Coronary artery (tissue), 2 donors: ENCODE results near the gene INSR.
A peak's percentile ranks its signal among the peaks of the same experiment; 100 is the strongest.

Source experiments
- DNase-seq: peaks from one replicate; pipeline ENCODE4 v3.0.0-alpha.2; 2017; ENCODE audit warnings: low spot score
- H3K27ac ChIP-seq, 2 donors: fragments of 200-600 bp; sonication (generic); one replicate each; pipeline ENCODE4 v1.5.1; 2016 to 2019
- H3K4me3 ChIP-seq: fragments of 200-600 bp; sonication (generic); 2 replicates; pipeline ENCODE4 v1.5.1; 2016; ENCODE audit warnings: mild to moderate bottlenecking, moderate library complexity
- TF ChIP-seq, protein P1 (sequence below): fragments of 200-600 bp; sonication (generic); IDR thresholded peaks from one replicate; pipeline ENCODE4 v1.5.1; 2019; ENCODE audit warnings: antibody characterized with exemption

INSR gene

DNA sequence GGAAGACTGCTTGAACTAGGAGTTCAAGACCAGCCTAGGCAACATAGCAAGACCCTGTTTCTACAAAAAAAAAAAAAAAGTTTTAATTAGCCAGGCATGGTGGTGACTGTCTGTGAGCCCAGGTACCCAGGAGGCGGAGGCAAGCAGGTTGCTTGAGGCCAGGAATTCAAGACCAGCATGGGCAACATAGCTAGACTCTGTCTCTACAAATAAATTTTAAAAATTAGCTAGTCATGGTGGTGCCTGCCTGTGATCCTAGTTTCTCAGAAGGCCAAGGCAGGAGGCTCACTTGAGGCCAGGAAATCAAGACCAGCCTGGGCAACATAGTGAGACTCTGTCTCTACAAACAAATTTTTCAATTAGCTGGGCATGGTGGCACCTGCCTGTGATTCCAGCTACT is 6.1 kb downstream of the INSR start:
- H3K27ac ChIP-seq, result peak overlapping the region in 1 of 2 donors; percentile 32
- TF ChIP-seq, protein P1, sequence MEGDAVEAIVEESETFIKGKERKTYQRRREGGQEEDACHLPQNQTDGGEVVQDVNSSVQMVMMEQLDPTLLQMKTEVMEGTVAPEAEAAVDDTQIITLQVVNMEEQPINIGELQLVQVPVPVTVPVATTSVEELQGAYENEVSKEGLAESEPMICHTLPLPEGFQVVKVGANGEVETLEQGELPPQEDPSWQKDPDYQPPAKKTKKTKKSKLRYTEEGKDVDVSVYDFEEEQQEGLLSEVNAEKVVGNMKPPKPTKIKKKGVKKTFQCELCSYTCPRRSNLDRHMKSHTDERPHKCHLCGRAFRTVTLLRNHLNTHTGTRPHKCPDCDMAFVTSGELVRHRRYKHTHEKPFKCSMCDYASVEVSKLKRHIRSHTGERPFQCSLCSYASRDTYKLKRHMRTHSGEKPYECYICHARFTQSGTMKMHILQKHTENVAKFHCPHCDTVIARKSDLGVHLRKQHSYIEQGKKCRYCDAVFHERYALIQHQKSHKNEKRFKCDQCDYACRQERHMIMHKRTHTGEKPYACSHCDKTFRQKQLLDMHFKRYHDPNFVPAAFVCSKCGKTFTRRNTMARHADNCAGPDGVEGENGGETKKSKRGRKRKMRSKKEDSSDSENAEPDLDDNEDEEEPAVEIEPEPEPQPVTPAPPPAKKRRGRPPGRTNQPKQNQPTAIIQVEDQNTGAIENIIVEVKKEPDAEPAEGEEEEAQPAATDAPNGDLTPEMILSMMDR, result no peak
- DNase-seq, result no peak
- no peak overlapping the region for H3K4me3 ChIP-seq

DNA sequence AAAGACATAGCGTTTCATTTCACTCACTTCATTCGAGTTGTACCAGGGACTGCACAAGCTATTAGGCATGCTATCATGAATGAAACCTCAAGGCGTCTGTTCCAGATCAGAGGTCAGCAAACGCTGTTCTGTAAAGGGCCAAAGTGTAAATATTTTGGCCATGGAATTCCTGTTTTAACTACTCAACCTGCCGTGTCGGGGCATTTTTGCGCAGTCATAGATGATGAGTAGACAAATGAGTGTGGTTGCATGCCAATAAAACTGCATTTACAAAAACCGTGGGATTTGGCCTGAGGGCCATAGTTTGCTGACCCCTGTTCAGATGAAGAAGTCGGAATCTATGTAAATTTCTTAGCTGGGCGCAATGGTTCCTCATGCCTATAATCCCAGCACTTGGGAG is 6.5 kb downstream of the INSR start:
- H3K4me3 ChIP-seq, result no peak overlapping the region
- no peak for DNase-seq
- TF ChIP-seq, protein P1, result no peak
- no peak overlapping the region for H3K27ac ChIP-seq

GRCh38 chr19:7280940-7281666 is 13.1 kb downstream of the INSR start:
- no peak overlapping the region for H3K27ac ChIP-seq
- no peak overlapping the region for H3K4me3 ChIP-seq
- TF ChIP-seq, protein P1, result no peak

GRCh38 chr19:7272856-7273578 is 21.2 kb downstream of the INSR start:
- DNase-seq, result no peak
- no peak overlapping the region for H3K4me3 ChIP-seq
- H3K27ac ChIP-seq, result no peak overlapping the region
- TF ChIP-seq, protein P1, result no peak

More at GRCh38 chr19:7280940-7281666, 13.1 kb downstream of the INSR start:
- DNase-seq, result no peak

DNA sequence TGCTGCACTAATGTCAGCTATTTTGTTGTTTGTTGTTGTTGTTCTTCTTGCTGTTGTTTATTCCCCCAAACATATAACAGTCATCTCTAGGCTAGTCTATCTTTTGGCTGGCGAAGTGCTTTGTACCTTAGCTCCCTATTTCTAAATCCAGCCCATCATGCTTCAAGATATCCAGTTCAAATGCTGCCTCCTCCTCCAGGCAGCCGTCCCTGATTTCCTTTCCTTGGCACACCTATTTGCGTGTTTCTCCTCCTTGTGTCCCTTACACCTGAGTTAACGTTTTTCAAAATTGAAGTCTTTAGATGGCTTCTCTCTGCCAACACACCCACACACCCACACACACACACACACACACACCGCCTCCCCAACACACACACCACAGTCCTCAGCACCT is 25.5 kb downstream of the INSR start:
- Histone ChIP-seq H3K4me3 (no peak overlapping the region), H3K27ac (no peak overlapping the region)
- TF ChIP-seq, protein P1, result no peak
- DNase-seq, result no peak

DNA sequence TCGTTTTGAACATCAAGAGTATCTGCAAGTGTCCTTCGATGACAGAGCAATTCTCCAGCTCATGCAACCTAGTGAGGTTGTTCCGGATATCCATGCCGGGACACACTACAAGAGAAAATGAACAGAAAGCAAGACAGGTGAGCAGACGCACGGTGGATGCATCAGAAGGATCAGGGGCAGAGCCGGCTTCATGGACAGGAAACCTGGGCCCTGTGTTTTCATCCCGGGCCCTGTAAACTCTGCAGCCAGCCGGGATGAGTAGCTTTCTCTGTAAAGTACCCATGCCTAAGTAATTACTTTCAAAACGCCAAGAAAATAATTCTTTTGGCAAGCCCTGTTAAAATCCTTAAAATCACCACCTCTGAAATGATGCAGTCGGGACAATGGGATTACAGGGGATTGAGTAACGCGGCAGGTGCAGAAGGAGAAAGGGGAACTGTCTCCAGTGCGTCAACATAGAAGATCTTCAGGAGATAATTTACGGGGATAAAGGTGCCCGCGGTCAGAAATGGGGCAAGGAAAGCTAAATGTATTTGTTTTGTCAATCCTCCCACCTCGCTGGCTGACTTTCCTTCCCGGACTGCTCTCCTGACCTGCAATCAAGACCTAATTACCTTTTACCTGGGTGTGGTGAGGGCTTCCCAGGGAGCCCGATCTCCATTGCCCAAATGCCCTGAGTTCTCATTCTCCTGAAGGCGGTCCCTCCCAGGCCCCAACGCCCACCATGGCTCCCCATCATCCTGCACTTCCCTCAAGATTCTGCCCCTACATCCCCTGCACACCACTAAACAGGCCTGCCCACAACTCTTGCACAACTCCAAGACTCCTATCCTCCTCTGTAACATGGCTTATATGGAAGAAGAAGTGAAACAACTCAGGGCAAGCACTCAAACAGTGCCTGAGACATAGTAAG is 26.2 kb downstream of the INSR start:
- TF ChIP-seq, protein P1, result no peak
- Histone ChIP-seq H3K4me3 (no peak overlapping the region), H3K27ac (no peak overlapping the region)
- DNase-seq, result no peak
